Ascending aorta (tissue), 2 donors: Measurements from ENCODE around the gene DNAJB14. TPM values are rescaled to one million over a fixed set of nuclear protein-coding genes. Genes with fewer than 3 reads are reported as not detected.

Source experiments
- DNase-seq, 2 donors: peaks; one replicate each; pipeline ENCODE4 v3.0.0-alpha.2; 2019; ENCODE audit warnings: low spot score in 2 of 2
- H3K27ac ChIP-seq, 2 donors: fragments of 200-600 bp; sonication (generic); one replicate each; pipeline ENCODE4 v1.5.1; 2016 to 2017; ENCODE audit warnings: mild to moderate bottlenecking in 1 of 2
- H3K27me3 ChIP-seq: fragments of 200-600 bp; sonication (generic); one replicate; pipeline ENCODE4 v1.5.1; 2017
- H3K36me3 ChIP-seq, 2 donors: fragments of 200-600 bp; sonication (generic); one replicate each; pipeline ENCODE4 v1.5.1; 2016
- H3K4me1 ChIP-seq, 2 donors: fragments of 200-600 bp; sonication (generic); one replicate each; pipeline ENCODE4 v1.5.1; 2016 to 2017; ENCODE audit warnings: mild to moderate bottlenecking in 1 of 2
- H3K4me3 ChIP-seq, 2 donors: fragments of 200-600 bp; sonication (generic); one replicate each; pipeline ENCODE4 v1.5.1; 2016 to 2017; ENCODE audit warnings: mild to moderate bottlenecking in 1 of 2
- H3K9me3 ChIP-seq, 2 donors: fragments of 200-600 bp; sonication (generic); one replicate each; pipeline ENCODE4 v1.5.1; 2016
- CTCF ChIP-seq, 3 experiments: fragments of 200-600 bp in 2 of 3; fragments of 450-650 bp in 1 of 3; sonication (generic) in 2 of 3; IDR thresholded peaks; one replicate each; pipeline ENCODE4 v1.5.1; 2016 to 2019; ENCODE audit warnings: antibody characterized with exemption in 3 of 3, mild to moderate bottlenecking in 1 of 3, moderate library complexity in 1 of 3
- intact Hi-C: fragments of 100-400 bp; cut with DNase I; formaldehyde crosslinking; loops from one replicate; pipeline ENCODE4 v1.15.1; 2023
- total RNA-seq: library from RNA; depleted of rRNA; stranded (reverse); fragments of >200 nt; gene quantifications from one replicate; pipeline ENCODE4 v1.1.0, GENCODE V29; 2016

Gene DNAJB14
- total RNA-seq, 1 donor from 2014 or later, result 15.5 TPM

DNA sequence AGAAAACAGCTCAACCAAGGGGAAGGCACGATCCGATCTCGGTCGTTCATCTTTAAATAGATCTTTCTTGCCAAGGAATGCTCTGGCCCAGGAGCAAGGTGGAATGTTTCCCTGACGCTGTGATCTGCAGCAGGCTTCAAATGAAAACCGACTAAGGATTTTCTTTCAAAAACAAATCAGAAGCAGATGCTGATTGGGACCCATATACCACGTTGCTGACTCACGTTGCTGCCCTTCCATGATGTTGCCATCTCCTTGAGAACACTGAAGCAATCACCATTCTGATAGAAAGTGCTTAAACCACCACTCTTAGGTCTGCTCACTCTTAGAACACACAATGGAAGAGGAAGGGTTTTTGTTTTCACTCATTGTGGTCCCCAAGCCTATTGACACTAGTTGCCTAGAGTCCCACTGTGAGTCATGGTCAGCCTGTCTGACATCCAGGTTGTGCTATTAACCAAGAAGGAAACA, 78.3 kb downstream of the DNAJB14 start:
- no peak for DNase-seq
- Histone ChIP-seq H3K36me3 (no peaks in the 10 kb centered on the region), H3K4me1 (no peaks in the 10 kb centered on the region), H3K9me3 (no peaks in the 10 kb centered on the region), H3K27me3 (no peaks in the 10 kb centered on the region), H3K27ac (no peak overlapping the region), H3K4me3 (no peak overlapping the region)
- intact Hi-C loops, result no loop called here
- no peak for TF ChIP-seq CTCF (IDR thresholded peaks at IDR 0.05)

DNA sequence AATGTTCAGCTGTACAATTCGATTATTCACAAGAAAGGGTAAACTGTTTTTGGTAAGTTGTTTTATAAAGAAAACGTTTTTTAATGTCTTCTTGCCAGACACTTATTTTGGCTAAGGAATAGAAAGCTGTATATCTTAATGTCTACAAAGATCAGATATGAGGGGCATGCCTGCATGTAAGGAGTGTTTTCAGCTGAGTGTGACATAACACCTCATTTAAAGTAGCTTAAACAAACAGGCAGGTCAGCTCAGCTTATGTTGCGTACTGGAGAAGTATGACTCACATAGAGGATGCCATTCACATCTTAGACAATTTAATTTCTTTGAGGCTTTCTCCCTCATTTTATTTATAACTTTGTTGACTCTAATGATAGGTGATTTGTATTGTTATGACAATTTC, 82.6 kb downstream of the DNAJB14 start:
- DNase-seq, result no peak
- Histone ChIP-seq H3K36me3 (no peaks in the 10 kb centered on the region), H3K9me3 (no peaks in the 10 kb centered on the region), H3K27ac (no peak overlapping the region), H3K4me1 (no peaks in the 10 kb centered on the region), H3K27me3 (no peaks in the 10 kb centered on the region), H3K4me3 (no peak overlapping the region)
- TF ChIP-seq CTCF (IDR thresholded peaks at IDR 0.05), result no peak
- intact Hi-C loops, result no loop called here

- TF ChIP-seq CTCF (IDR thresholded peaks at IDR 0.05), result no peak
- no peaks in the 10 kb centered on the region for H3K27me3 ChIP-seq
- intact Hi-C loops, result no loop called here
- H3K36me3 ChIP-seq, result no peaks in the 10 kb centered on the region
- DNase-seq, result no peak
- no peaks in the 10 kb centered on the region for H3K4me1 ChIP-seq
- no peak overlapping the region for H3K4me3 ChIP-seq
- H3K27ac ChIP-seq, result no peak overlapping the region
- no peaks in the 10 kb centered on the region for H3K9me3 ChIP-seq
These were observed 85.1 kb downstream of the DNAJB14 start for GRCh38 chr4:99861120-99861905.

GRCh38 chr4:99860521-99860920, 85.9 kb downstream of the DNAJB14 start:
- Histone ChIP-seq H3K4me3 (no peak overlapping the region), H3K27ac (no peak overlapping the region), H3K4me1 (no peaks in the 10 kb centered on the region), H3K36me3 (no peaks in the 10 kb centered on the region), H3K27me3 (no peaks in the 10 kb centered on the region), H3K9me3 (no peaks in the 10 kb centered on the region)
- TF ChIP-seq CTCF (IDR thresholded peaks at IDR 0.05), result no peak
- intact Hi-C loops, result no loop called here
- no peak for DNase-seq

GRCh38 chr4:99859618-99860017, 86.8 kb downstream of the DNAJB14 start:
- intact Hi-C loops, result no loop called here
- Histone ChIP-seq H3K4me3 (no peak overlapping the region), H3K36me3 (no peaks in the 10 kb centered on the region), H3K27me3 (no peaks in the 10 kb centered on the region), H3K9me3 (no peaks in the 10 kb centered on the region), H3K27ac (no peak overlapping the region), H3K4me1 (no peaks in the 10 kb centered on the region)
- no peak for DNase-seq
- TF ChIP-seq CTCF (IDR thresholded peaks at IDR 0.05), result no peak
